Upper lobe of right lung (tissue), 1 donor: Measurements from ENCODE around the gene UCP2. TPM values are rescaled to one million over a fixed set of nuclear protein-coding genes. Genes with fewer than 3 reads are reported as not detected.
A peak's percentile ranks its signal among the peaks of the same experiment; 100 is the strongest.
"Not testable (repeated sequence)": the region's sequence is repeated elsewhere in the genome, so short reads cannot be mapped to it uniquely, and the experiment has no call there.

Experiments used
- ATAC-seq: fragments of 200-7000 bp; cut with Tn5 transposase; one replicate; pipeline ENCODE4 v1.9.1; 2020; ENCODE audit warnings: mild to moderate bottlenecking, moderate library complexity
- DNase-seq: peaks from one replicate; pipeline ENCODE4 v3.0.0-alpha.2; 2020
- H3K27ac ChIP-seq: fragments of 200-600 bp; one replicate; pipeline ENCODE4 v1.8.0; 2022
- H3K27me3 ChIP-seq: fragments of 200-600 bp; one replicate; pipeline ENCODE4 v1.8.0; 2022; ENCODE audit warnings: mild to moderate bottlenecking
- H3K36me3 ChIP-seq: fragments of 200-600 bp; one replicate; pipeline ENCODE4 v1.8.0; 2022
- H3K4me1 ChIP-seq: fragments of 200-600 bp; one replicate; pipeline ENCODE4 v1.8.0; 2022
- H3K4me3 ChIP-seq: fragments of 200-600 bp; one replicate; pipeline ENCODE4 v1.8.0; 2022; ENCODE audit warnings: mild to moderate bottlenecking
- H3K9me3 ChIP-seq: fragments of 200-600 bp; one replicate; pipeline ENCODE4 v1.8.0; 2022
- CTCF ChIP-seq: fragments of 200-600 bp; IDR thresholded peaks from one replicate; pipeline ENCODE4 v1.8.0; 2022; ENCODE audit warnings: antibody characterized with exemption
- intact Hi-C: fragments of 100-400 bp; cut with DNase I; formaldehyde crosslinking; loops from one replicate; pipeline ENCODE4 v1.11.0; 2022
- total RNA-seq: library from RNA; stranded (reverse); fragmentation: NEBNext Ultra II Directional; extraction: Animal tissue kit (Norgen Biotek cat#: 25700); gene quantifications from one replicate; pipeline ENCODE4 v1.2.1, GENCODE V29; 2021
- donor health status: DM: no; HTN: yes; CAD: no; lungs with severe emphysema.

Gene UCP2
- total RNA-seq, 1 donor from 2014 or later = 56.3 TPM

- TF ChIP-seq CTCF = no peak
- peaks cover 11% of the 10 kb centered on the region for H3K4me1 ChIP-seq
- no peaks in the 10 kb centered on the region for H3K27me3 ChIP-seq
- no peaks in the 10 kb centered on the region for H3K9me3 ChIP-seq
- no peaks in the 10 kb centered on the region for H3K36me3 ChIP-seq
- ATAC-seq (peak; percentile 90), DNase-seq (no peak)
- H3K27ac ChIP-seq = peak overlapping the region; percentile 67
- intact Hi-C loops = no loop called here
- H3K4me3 ChIP-seq = no peak overlapping the region
Measured at GRCh38 chr11:73995247-73995646, 12.6 kb upstream of the UCP2 start.

- ATAC-seq (no peak), DNase-seq (no peak)
- intact Hi-C loops = no loop called here
- no peaks in the 10 kb centered on the region for H3K9me3 ChIP-seq
- no peak for TF ChIP-seq CTCF
- H3K4me1 ChIP-seq = peaks cover 11% of the 10 kb centered on the region
- no peaks in the 10 kb centered on the region for H3K27me3 ChIP-seq
- no peak overlapping the region for H3K4me3 ChIP-seq
- H3K36me3 ChIP-seq = no peaks in the 10 kb centered on the region
- H3K27ac ChIP-seq = no peak overlapping the region
Measured at GRCh38 chr11:73991471-73992006, 8.9 kb upstream of the UCP2 start.

- H3K4me1 ChIP-seq = peaks cover 11% of the 10 kb centered on the region
- intact Hi-C loops = no loop called here
- H3K9me3 ChIP-seq = no peaks in the 10 kb centered on the region
- H3K4me3 ChIP-seq = no peak overlapping the region
- no peaks in the 10 kb centered on the region for H3K27me3 ChIP-seq
- peak; percentile 57 for ATAC-seq
- no peak overlapping the region for H3K27ac ChIP-seq
- TF ChIP-seq CTCF = no peak
- H3K36me3 ChIP-seq = no peaks in the 10 kb centered on the region
- DNase-seq = no peak
Measured at GRCh38 chr11:73990730-73991129, 8.1 kb upstream of the UCP2 start.

GRCh38 chr11:73989156-73989555 is 6.5 kb upstream of the UCP2 start:
- no peak for DNase-seq
- no peak overlapping the region for H3K27ac ChIP-seq
- H3K27me3 ChIP-seq = no peaks in the 10 kb centered on the region
- no peak overlapping the region for H3K4me3 ChIP-seq
- ATAC-seq = no peak
- TF ChIP-seq CTCF = no peak
- no peaks in the 10 kb centered on the region for H3K9me3 ChIP-seq
- intact Hi-C loops = no loop called here
- H3K4me1 ChIP-seq = peaks cover 14% of the 10 kb centered on the region
- no peaks in the 10 kb centered on the region for H3K36me3 ChIP-seq

GRCh38 chr11:73988227-73988626 is 5.6 kb upstream of the UCP2 start:
- Histone ChIP-seq H3K4me3 (no peak overlapping the region), H3K27ac (no peak overlapping the region), H3K36me3 (no peaks in the 10 kb centered on the region), H3K4me1 (peaks cover 20% of the 10 kb centered on the region), H3K27me3 (no peaks in the 10 kb centered on the region), H3K9me3 (no peaks in the 10 kb centered on the region)
- intact Hi-C loops = no loop called here
- ATAC-seq (no peak), DNase-seq (peak; percentile 5)
- no peak for TF ChIP-seq CTCF

- ATAC-seq, H3K27ac ChIP-seq, H3K9me3 ChIP-seq, H3K4me3 ChIP-seq, H3K36me3 ChIP-seq, intact Hi-C loops, H3K27me3 ChIP-seq: not testable (repeated sequence)
- H3K4me1 ChIP-seq = peaks cover 20% of the 10 kb centered on the region
- peak; percentile 4 for DNase-seq
Measured at GRCh38 chr11:73985661-73986060, 3.0 kb upstream of the UCP2 start.
